Raji (cell line): ENCODE data around the gene OR2T11.
"Not testable (repeated sequence)": the region's sequence is repeated elsewhere in the genome, so short reads cannot be mapped to it uniquely, and the experiment has no call there.

ENCODE experiments used
- POLR2A ChIP-seq: IDR thresholded peaks from 2 replicates; pipeline ENCODE4 v1.6.1; 2011; ENCODE audit warnings: low read depth, low read length, control low read depth; ENCODE audit not compliant: insufficient read depth

The OR2T11 gene

DNA sequence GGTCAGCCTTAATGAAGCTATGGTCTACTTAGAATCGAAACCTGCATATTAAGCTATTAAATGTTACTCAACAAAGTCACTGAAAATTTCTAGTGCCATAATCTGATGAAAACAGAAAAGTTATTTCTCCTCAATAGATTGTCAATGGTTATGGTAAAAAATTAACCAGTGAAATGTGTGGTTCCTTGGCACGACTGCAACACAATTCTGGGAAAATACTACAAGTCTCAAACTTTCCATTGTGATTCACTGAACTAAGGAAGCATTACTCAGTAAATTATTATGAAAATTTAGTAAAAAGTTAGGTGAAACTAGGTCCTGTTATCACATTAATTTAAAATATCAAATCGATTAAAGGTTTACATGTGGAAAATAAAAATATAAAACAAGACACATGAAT, 24.6 kb downstream of the OR2T11 start:
- no peak for TF ChIP-seq POLR2A

DNA sequence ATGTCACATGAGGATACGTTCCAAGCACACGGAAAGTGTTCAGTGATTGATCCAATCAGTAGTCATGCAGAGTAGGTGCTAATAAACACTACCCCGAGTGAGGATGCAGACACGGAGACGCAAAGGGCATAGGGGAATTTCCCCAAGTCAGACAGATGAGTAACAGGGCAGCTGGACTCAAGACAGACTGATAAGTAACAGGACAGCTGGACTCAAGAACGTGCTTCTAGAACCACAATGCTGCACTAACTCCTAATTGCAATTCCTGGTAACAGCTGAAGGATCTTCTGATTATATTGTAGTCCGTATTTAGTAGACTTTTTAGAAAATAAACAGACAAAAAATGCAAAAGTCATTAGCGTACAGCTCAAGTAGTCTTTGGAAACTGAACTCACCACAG, 35.5 kb downstream of the OR2T11 start:
- TF ChIP-seq POLR2A: no peak

GRCh38 chr1:248597589-248597988, 37.3 kb downstream of the OR2T11 start, which contains the start of gene OR2T10:
OR2T10 (minus strand) TSS chr1:248597700; CDS start chr1:248593768, 3,932 bp downstream.
- no peak for TF ChIP-seq POLR2A

DNA sequence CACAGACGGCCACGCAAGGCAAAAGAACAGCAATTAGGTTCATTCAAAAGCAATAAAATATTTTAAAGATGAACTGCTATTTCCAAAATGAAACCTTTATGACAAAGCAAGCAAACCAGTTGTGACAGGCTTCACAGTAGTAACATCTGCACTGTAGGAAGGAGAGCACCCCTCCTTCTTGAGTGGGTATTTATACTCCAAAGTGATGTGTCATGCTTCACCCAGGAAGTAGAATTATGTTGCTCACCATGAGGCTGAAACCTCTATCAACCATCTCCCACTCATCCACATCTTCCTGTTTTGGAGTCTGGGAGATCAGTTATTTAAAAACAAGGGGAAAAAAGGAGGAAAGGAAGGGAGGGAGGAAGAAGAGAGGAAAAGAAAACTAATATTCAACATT, 38.3 kb downstream of the OR2T11 start:
- no peak for TF ChIP-seq POLR2A

DNA sequence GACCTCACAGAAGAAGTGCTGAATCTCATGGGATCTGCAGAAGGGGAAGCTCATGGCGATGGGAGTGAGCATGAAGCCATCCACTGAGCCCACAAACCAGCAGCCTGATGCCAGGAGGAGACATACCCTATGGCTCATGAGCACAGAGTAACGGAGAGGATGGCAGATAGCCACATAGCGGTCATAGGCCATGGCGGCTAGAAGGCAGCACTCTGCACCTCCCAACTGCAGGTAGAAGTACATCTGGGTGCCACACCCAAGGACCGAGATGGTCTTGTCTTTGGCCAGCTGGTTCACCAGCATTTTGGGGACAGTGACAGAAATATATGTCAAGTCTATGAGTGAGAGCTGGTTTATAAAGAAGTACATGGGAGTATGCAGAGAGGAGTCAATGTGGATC, 41.7 kb downstream of the OR2T11 start:
- no peak for TF ChIP-seq POLR2A

DNA sequence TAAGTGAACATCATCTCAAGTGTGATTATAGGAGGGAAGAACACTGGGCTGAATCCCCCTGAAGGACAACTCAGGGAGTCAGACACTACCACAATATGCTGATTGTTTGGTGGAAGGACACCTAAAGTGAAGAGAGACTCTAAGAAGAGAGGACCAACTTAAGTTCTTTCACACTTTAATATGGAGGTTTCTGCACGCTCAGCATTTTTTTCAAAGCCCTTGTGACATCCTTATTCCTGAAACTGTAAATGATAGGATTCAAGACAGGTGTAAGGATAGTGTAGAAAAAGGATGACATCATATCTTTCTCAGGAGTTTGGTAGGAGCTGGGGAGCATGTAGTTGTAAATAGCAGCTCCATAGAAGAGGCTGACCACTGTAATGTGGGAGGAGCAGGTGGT, 42.2 kb downstream of the OR2T11 start:
- TF ChIP-seq POLR2A: no peak

DNA sequence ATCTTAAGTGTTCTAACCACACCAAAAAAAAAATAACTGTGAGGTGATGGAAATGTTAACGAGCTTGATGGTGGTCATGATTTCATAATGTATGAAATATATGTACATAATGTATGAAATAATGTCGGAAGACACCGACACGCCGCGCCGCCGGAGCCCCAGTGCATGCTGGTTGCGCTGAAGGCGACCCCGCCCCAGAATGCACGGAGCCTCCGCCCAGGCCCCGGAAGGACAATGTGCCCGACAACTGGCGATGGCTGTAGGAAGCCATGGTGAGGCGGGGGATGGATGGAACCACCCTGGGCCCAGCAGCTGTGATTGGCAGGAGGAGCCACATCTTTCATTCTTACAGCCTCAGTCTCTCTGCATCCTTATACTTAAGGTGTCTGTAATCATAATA, 44.8 kb downstream of the OR2T11 start:
- no peak for TF ChIP-seq POLR2A

DNA sequence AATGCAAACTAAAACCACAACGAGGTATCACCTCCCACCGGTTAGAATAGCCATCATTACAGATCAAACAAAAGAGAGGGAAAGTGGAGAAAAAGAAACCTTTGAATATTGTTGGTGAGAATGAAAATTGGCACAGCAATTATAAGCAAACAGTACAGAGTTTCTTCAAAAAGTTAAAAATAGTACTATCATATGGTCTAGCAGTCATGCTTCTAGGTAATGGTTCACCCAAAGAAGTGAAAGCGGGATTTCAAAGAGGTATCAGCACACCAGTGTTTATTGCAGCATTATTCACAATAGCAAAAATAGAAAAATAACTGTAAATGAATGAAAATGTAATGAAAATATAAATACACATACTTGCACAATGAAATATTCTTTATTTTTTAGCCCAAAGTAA, 45.6 kb downstream of the OR2T11 start:
- TF ChIP-seq POLR2A: no peak

DNA sequence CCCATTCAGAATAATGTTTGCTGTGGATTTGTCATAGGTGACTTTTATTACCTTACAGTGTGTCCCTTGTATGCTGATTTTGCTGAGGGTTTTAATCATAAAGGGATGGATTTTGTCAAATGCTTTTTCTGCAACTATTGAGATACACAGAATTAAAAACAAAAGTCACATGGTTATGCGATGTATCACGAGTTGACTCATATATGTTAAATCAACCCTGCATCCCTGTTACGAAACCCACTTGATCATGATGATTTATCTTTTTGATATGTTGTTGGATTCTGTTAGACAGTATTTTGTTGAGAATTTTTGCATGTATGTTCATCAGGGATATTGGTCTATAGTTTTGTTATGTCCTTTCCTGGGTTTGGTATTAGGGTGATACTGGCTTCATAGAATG, 49.6 kb downstream of the OR2T11 start:
- TF ChIP-seq POLR2A: no peak

GRCh38 chr1:248576260-248576980, 58.5 kb downstream of the OR2T11 start:
- TF ChIP-seq POLR2A: no peak

- not testable (repeated sequence) for TF ChIP-seq POLR2A
Observed at GRCh38 chr1:248574657-248575056, 60.2 kb downstream of the OR2T11 start, which contains the start of gene OR2T34. OR2T34 (minus strand) TSS chr1:248574757; CDS start chr1:248574757, 0 bp downstream.
